HepG2 (cell line): ENCODE results near the gene SEBOX. TPM values are rescaled to one million over a fixed set of nuclear protein-coding genes. Genes with fewer than 3 reads are reported as not detected.

ENCODE experiments used
- MZF1 ChIP-seq: sonication (generic); formaldehyde crosslinking; IDR thresholded peaks from 2 replicates; pipeline ENCODE4 v1.8.1; 2023; ENCODE audit warnings: mild to moderate bottlenecking, missing genetic modification reagents, borderline replicate concordance
- RELA ChIP-seq: sonication (generic); formaldehyde crosslinking; IDR thresholded peaks from 2 replicates; pipeline ENCODE4 v1.4.0; 2020; ENCODE audit warnings: missing genetic modification reagents
- SRSF4 ChIP-seq: fragments of 200-400 bp; formaldehyde crosslinking; IDR thresholded peaks from one replicate; pipeline ENCODE4 v1.6.1; 2018; ENCODE audit warnings: mild to moderate bottlenecking, low read depth, low read length, moderate library complexity; ENCODE audit not compliant: poor library complexity, severe bottlenecking
- ZBTB20 ChIP-seq: sonication (generic); formaldehyde crosslinking; IDR thresholded peaks from 2 replicates; pipeline ENCODE4 v1.8.1; 2023; ENCODE audit warnings: missing genetic modification reagents, low read depth, mild to moderate bottlenecking, borderline replicate concordance
- ZHX2 ChIP-seq, 2 experiments: sonication (generic) in 1 of 2; formaldehyde crosslinking in 1 of 2; IDR thresholded peaks; 2 replicates each; pipeline versions ENCODE4 v1.6.1 to v1.9.0; 2014 to 2022; ENCODE audit warnings: antibody characterized with exemption in 1 of 2, borderline replicate concordance in 1 of 2, inconsistent platforms in 1 of 2, low read depth in 1 of 2, missing genetic modification reagents in 1 of 2
- ZNF260 ChIP-seq: sonication (generic); formaldehyde crosslinking; IDR thresholded peaks from 2 replicates; pipeline ENCODE4 v1.4.0; 2020; ENCODE audit warnings: missing genetic modification reagents, low read depth, mild to moderate bottlenecking, borderline replicate concordance
- ZNF326 ChIP-seq: sonication (generic); formaldehyde crosslinking; IDR thresholded peaks from 2 replicates; pipeline ENCODE4 v1.4.0; 2020; ENCODE audit warnings: missing genetic modification reagents, borderline replicate concordance
- ZNF703 ChIP-seq: sonication (generic); formaldehyde crosslinking; IDR thresholded peaks from 2 replicates; pipeline ENCODE4 v1.5.1; 2020; ENCODE audit warnings: missing genetic modification reagents, mild to moderate bottlenecking, moderate library complexity, borderline replicate concordance
- ZNF773 ChIP-seq: sonication (generic); formaldehyde crosslinking; IDR thresholded peaks from 2 replicates; pipeline ENCODE4 v1.4.0; 2020; ENCODE audit warnings: missing genetic modification reagents, borderline replicate concordance
- ZSCAN30 ChIP-seq: sonication (generic); formaldehyde crosslinking; IDR thresholded peaks from 2 replicates; pipeline ENCODE4 v1.5.0; 2020; ENCODE audit warnings: mild to moderate bottlenecking, missing genetic modification reagents
- polyA plus RNA-seq, 8 experiments: library from polyadenylated mRNA; depleted of rRNA in 3 of 8; stranded (reverse) in 7 of 8; unstranded in 1 of 8; fragments of >200 nt; fragmentation: Illumina TruSeq in 4 of 8; extraction: Trizol in 4 of 8; gene quantifications; 2 replicates each; pipeline versions ENCODE4 v1.2.1 to v1.2.3, GENCODE V29; 2011 to 2016; ENCODE audit warnings: low read depth in 4 of 8, missing spikeins in 1 of 8, mixed read lengths in 1 of 8; ENCODE audit not compliant: insufficient read depth in 1 of 8
- total RNA-seq, 5 experiments: library from RNA; depleted of rRNA; stranded (reverse); fragments of >200 nt; fragmentation: Illumina TruSeq; extraction: Trizol; gene quantifications; 2 replicates each; pipeline ENCODE4 v1.2.3, GENCODE V29; 2016; ENCODE audit warnings: low read depth in 1 of 5
- TF ChIP-seq, protein P1 (sequence below): fragments of 450-650 bp; IDR thresholded peaks from 2 replicates; pipeline ENCODE4 v1.6.1; 2016
- TF ChIP-seq, protein P2 (sequence below): sonication (generic); formaldehyde crosslinking; IDR thresholded peaks from 2 replicates; pipeline ENCODE4 v1.4.0; 2020; ENCODE audit warnings: missing genetic modification reagents, mild to moderate bottlenecking, borderline replicate concordance
- TF ChIP-seq, protein P3 (sequence below): sonication (generic); formaldehyde crosslinking; IDR thresholded peaks from 2 replicates; pipeline ENCODE4 v1.8.0; 2022; ENCODE audit warnings: mild to moderate bottlenecking, missing genetic modification reagents, moderate library complexity

Gene SEBOX
- total and polyA plus RNA-seq, 2 of the 13 experiments (the other 11 are each of a cell fraction or from before 2014, with no cell fraction given) = not detected

DNA sequence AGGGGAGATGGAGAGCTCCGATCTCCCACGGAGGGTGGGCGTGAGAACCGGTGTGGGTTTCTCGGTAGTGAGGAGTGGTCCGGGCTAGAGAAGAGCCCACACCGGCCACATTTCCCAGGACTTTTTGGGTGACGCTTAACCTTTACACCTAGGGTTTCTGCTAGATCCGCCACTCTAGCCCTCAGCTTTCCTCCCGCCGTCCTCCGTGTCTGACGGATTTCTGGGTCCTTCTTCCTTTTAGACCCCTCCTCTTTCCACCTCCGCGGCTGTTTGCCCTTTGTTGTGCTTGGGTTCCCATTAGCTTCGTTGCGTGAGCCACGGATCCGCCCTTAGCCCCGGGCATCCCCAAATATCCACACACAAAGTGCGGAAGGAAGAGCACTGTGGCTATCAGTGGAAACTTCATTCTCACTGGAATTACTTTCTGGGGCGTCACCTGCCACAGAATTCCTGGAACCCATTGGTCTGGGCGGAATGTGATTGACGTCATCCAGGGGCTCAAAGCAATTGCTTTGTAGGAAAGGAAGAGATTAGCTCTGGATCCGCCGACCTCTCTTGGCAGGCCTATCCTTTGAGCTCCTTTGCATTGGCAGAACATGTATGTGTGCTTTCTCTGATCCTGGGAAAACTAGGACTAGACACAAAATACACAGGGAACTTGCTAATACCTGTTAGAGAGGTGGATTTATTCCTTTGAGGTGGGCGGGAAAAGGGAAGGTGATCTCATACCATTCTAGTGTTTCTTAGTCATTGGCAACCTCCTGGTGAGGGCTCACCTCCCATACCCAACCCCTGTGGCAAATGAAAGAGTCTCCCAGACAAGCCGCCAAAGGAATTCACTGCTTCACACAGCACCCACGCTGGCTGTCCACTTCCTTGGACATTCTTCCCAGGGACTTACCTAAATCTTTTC lies 28.8 kb downstream of the SEBOX start (continued):
- TF ChIP-seq SRSF4 (no peak), ZSCAN30 (CRISPR knock-in tag) (no peak), ZNF326 (CRISPR knock-in tag) (no peak), ZHX2 (IDR thresholded peaks at IDR 0.05; ENCODE audit: low read depth) (0 out of 2 replicates have a peak, but pooled peaks have one; percentile 48), ZHX2 (CRISPR knock-in tag; IDR thresholded peaks at IDR 0.05; ENCODE audit: borderline replicate concordance) (no peak), ZBTB20 (CRISPR knock-in tag) (0 out of 2 replicates have a peak, but pooled peaks have one; percentile 6), ZNF703 (no peak), ZNF773 (no peak), ZNF260 (CRISPR knock-in tag) (no peak), RELA (CRISPR knock-in tag) (no peak), MZF1 (no peak)
- TF ChIP-seq, protein P1, sequence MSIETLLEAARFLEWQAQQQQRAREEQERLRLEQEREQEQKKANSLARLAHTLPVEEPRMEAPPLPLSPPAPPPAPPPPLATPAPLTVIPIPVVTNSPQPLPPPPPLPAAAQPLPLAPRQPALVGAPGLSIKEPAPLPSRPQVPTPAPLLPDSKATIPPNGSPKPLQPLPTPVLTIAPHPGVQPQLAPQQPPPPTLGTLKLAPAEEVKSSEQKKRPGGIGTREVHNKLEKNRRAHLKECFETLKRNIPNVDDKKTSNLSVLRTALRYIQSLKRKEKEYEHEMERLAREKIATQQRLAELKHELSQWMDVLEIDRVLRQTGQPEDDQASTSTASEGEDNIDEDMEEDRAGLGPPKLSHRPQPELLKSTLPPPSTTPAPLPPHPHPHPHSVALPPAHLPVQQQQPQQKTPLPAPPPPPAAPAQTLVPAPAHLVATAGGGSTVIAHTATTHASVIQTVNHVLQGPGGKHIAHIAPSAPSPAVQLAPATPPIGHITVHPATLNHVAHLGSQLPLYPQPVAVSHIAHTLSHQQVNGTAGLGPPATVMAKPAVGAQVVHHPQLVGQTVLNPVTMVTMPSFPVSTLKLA = no peak
- TF ChIP-seq, protein P2, sequence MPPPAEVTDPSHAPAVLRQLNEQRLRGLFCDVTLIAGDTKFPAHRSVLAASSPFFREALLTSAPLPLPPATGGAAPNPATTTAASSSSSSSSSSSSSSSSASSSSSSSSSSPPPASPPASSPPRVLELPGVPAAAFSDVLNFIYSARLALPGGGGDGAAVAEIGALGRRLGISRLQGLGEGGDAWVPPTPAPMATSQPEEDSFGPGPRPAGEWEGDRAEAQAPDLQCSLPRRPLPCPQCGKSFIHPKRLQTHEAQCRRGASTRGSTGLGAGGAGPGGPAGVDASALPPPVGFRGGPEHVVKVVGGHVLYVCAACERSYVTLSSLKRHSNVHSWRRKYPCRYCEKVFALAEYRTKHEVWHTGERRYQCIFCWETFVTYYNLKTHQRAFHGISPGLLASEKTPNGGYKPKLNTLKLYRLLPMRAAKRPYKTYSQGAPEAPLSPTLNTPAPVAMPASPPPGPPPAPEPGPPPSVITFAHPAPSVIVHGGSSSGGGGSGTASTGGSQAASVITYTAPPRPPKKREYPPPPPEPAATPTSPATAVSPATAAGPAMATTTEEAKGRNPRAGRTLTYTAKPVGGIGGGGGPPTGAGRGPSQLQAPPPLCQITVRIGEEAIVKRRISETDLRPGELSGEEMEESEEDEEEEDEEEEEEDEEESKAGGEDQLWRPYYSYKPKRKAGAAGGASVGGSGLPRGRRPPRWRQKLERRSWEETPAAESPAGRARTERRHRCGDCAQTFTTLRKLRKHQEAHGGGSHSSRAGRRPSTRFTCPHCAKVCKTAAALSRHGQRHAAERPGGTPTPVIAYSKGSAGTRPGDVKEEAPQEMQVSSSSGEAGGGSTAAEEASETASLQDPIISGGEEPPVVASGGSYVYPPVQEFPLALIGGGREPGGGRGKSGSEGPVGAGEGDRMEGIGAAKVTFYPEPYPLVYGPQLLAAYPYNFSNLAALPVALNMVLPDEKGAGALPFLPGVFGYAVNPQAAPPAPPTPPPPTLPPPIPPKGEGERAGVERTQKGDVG (CRISPR knock-in tag) = no peak
- TF ChIP-seq, protein P3, sequence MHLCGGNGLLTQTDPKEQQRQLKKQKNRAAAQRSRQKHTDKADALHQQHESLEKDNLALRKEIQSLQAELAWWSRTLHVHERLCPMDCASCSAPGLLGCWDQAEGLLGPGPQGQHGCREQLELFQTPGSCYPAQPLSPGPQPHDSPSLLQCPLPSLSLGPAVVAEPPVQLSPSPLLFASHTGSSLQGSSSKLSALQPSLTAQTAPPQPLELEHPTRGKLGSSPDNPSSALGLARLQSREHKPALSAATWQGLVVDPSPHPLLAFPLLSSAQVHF (CRISPR knock-in tag) = no peak
